ENCODE data around the gene BDKRB1. TPM values are rescaled to one million over a fixed set of nuclear protein-coding genes. Genes with fewer than 3 reads are reported as not detected.

BDKRB1 gene
- total RNA-seq, 1 donor from 2014 or later: 10.4 TPM

DNA sequence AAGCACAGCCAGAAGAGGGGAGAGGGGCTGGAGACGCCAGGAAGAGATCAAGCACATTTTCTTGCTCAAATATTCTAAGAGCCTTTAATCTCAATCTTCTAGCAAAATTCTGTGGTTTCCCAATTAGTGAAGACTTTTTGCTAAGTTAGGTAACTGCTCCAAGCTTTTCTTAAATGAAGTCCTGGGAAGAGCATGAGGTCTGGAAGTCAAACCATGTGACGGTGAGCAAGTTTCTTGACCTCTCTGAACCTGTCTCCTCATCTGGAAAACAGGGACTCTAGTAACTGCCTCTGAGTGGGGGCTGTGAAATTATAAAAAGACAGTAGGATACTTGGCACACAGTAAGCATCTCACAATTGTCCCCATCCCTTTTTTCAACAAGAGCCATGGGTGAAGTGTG, 24.1 kb downstream of the BDKRB1 start:
- Mint-ChIP-seq H3K27me3 (ENCODE audit: low read depth) (no peaks in the 10 kb centered on the region), H3K9me3 (peaks cover 4% of the 10 kb centered on the region), H3K4me3 (no peak overlapping the region), H3K36me3 (peaks cover 9% of the 10 kb centered on the region), H3K27ac (peak overlapping the region; percentile 93), H3K4me1 (peaks cover 54% of the 10 kb centered on the region)
- TF ChIP-seq, protein P1, sequence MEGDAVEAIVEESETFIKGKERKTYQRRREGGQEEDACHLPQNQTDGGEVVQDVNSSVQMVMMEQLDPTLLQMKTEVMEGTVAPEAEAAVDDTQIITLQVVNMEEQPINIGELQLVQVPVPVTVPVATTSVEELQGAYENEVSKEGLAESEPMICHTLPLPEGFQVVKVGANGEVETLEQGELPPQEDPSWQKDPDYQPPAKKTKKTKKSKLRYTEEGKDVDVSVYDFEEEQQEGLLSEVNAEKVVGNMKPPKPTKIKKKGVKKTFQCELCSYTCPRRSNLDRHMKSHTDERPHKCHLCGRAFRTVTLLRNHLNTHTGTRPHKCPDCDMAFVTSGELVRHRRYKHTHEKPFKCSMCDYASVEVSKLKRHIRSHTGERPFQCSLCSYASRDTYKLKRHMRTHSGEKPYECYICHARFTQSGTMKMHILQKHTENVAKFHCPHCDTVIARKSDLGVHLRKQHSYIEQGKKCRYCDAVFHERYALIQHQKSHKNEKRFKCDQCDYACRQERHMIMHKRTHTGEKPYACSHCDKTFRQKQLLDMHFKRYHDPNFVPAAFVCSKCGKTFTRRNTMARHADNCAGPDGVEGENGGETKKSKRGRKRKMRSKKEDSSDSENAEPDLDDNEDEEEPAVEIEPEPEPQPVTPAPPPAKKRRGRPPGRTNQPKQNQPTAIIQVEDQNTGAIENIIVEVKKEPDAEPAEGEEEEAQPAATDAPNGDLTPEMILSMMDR (IDR thresholded peaks at IDR 0.05; ENCODE audit: unreplicated experiment): no peak
- DNase-seq (ENCODE audit: low spot score in 2 of 2, unreplicated experiment in 2 of 2): no peak

DNA sequence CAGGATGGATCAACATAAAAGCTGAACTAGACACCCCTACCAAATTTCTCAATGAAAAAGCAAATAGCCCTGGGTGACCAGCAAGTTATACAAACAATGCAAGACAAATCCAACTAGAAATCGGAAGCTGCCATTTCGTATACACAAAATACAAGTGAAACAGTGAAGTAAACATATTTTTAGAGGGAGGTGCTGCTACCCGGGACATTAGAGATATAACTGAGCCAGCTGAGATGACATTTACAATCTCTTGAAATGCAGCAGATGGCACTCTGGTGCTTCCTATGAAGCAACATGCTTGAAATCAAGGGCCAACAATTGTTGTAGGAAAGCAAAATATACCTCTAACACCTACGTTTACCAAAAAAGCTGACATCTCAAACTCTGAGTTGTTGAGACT, 25.5 kb downstream of the BDKRB1 start:
- peaks cover 9% of the 10 kb centered on the region for H3K36me3 Mint-ChIP-seq
- TF ChIP-seq, protein P1 (IDR thresholded peaks at IDR 0.05; ENCODE audit: unreplicated experiment): no peak
- no peaks in the 10 kb centered on the region for H3K27me3 Mint-ChIP-seq (ENCODE audit: low read depth)
- H3K4me3 Mint-ChIP-seq: no peak overlapping the region
- no peak for DNase-seq (ENCODE audit: low spot score in 2 of 2, unreplicated experiment in 2 of 2)
- peaks cover 4% of the 10 kb centered on the region for H3K9me3 Mint-ChIP-seq
- H3K27ac Mint-ChIP-seq: peak overlapping the region; percentile 27
- H3K4me1 Mint-ChIP-seq: peaks cover 55% of the 10 kb centered on the region

DNA sequence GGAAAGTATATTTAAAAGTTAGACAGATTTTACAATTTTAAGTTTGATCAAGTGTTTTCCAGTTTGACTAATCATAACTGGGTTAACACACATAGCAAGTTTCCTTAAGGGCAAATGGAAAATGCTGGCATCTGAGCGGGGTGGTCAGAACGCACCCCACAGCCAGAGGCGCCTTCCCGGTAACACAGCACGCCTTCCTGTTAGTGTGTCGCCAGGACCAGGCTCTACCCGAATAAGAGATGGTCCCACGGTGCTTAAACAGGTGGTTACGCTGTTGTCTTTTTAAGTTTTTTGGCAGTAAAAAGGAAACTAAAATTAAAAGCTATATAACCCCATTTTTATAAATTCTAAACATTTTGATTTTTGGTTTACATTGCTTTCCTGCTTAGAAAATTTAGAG, 28.0 kb downstream of the BDKRB1 start:
- no peak overlapping the region for H3K4me3 Mint-ChIP-seq
- TF ChIP-seq, protein P1 (IDR thresholded peaks at IDR 0.05; ENCODE audit: unreplicated experiment): no peak
- H3K4me1 Mint-ChIP-seq: peaks cover 63% of the 10 kb centered on the region
- no peak for DNase-seq (ENCODE audit: low spot score in 2 of 2, unreplicated experiment in 2 of 2)
- H3K27me3 Mint-ChIP-seq (ENCODE audit: low read depth): no peaks in the 10 kb centered on the region
- no peaks in the 10 kb centered on the region for H3K9me3 Mint-ChIP-seq
- no peak overlapping the region for H3K27ac Mint-ChIP-seq
- peaks cover 10% of the 10 kb centered on the region for H3K36me3 Mint-ChIP-seq

DNA sequence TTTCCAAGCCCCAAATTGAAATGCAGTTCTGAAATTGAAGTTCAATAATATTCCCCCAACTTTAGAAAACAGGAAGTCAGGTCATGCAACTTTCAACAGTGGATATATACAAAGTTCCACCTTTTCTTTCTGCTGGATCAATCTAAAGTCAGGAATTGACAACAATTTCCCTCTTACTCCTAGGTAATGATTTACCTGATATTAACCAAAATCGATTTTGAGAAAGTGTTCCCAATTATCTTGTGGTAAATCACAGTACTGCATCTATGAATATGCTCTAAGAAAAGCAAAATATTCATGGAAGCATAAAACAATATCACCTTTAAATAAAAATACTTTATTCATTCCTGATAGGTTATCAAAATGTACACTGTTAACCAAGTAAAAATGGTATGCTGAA, 28.4 kb downstream of the BDKRB1 start:
- peak overlapping the region; percentile 96 for H3K27ac Mint-ChIP-seq
- no peak overlapping the region for H3K4me3 Mint-ChIP-seq
- no peak for DNase-seq (ENCODE audit: low spot score in 2 of 2, unreplicated experiment in 2 of 2)

DNA sequence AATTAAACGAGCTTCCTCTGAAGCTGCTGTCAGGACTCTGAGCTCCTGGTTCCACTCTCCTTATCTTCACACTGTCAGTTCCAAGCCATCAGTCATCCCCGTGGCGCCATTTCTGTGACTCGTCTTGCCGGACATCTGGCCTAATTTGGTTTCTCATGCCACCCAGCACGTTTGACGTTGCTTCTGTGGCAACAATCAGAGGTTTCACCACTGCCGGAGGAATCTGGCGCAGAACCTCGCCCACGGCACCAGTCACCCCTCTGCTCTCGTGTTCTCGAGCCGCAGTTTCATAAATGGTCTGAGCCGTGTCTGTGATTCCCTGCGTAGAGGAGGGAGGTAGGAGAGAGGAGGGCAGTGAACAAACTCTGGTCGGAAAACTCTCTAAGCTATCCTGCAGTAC, 29.7 kb downstream of the BDKRB1 start:
- H3K27ac Mint-ChIP-seq: peak overlapping the region; percentile 96
- DNase-seq (ENCODE audit: low spot score in 2 of 2, unreplicated experiment in 2 of 2): peak in 1 of 2 experiments; percentile 55
- no peaks in the 10 kb centered on the region for H3K9me3 Mint-ChIP-seq
- H3K4me1 Mint-ChIP-seq: peaks cover 51% of the 10 kb centered on the region
- H3K4me3 Mint-ChIP-seq: peak overlapping the region; percentile 55
- TF ChIP-seq, protein P1 (IDR thresholded peaks at IDR 0.05; ENCODE audit: unreplicated experiment): no peak
- H3K27me3 Mint-ChIP-seq (ENCODE audit: low read depth): no peaks in the 10 kb centered on the region
- peaks cover 23% of the 10 kb centered on the region for H3K36me3 Mint-ChIP-seq

More for the DNA sequence above, 28.4 kb downstream of the BDKRB1 start:
- Mint-ChIP-seq H3K36me3 (peaks cover 14% of the 10 kb centered on the region), H3K27me3 (ENCODE audit: low read depth) (no peaks in the 10 kb centered on the region), H3K9me3 (no peaks in the 10 kb centered on the region), H3K4me1 (peaks cover 60% of the 10 kb centered on the region)
- TF ChIP-seq, protein P1 (IDR thresholded peaks at IDR 0.05; ENCODE audit: unreplicated experiment): peak; percentile 33

DNA sequence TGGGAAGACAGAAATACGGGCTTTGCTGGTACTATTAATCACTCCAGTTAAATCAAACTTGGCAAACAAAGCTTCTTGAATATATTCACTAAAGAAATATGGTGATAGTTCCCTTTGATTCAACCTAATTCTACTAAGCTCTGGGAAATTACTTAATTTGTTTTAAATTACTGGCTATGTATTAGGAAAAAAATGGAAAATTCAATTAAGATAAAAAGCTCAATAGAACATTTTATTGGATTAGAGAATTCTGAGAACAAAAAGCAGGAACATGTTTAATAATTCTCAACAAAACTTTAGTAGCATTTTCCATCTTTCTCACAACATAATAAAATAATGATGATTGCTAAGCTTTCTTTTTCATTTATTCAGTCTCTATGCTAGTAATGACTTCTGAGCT, 30.2 kb downstream of the BDKRB1 start:
- peaks cover 24% of the 10 kb centered on the region for H3K36me3 Mint-ChIP-seq
- H3K27ac Mint-ChIP-seq: peak overlapping the region; percentile 96
- no peaks in the 10 kb centered on the region for H3K27me3 Mint-ChIP-seq (ENCODE audit: low read depth)
- H3K9me3 Mint-ChIP-seq: no peaks in the 10 kb centered on the region
- TF ChIP-seq, protein P1 (IDR thresholded peaks at IDR 0.05; ENCODE audit: unreplicated experiment): no peak
- H3K4me3 Mint-ChIP-seq: peak overlapping the region; percentile 55
- H3K4me1 Mint-ChIP-seq: peaks cover 48% of the 10 kb centered on the region
- no peak for DNase-seq (ENCODE audit: low spot score in 2 of 2, unreplicated experiment in 2 of 2)
